ENCODE data around the gene MTMR10. TPM values are rescaled to one million over a fixed set of nuclear protein-coding genes. Genes with fewer than 3 reads are reported as not detected.
A peak's percentile ranks its signal among the peaks of the same experiment; 100 is the strongest.

The MTMR10 gene
- total and polyA plus RNA-seq, 2 experiments from 2014 or later, result 4.3 to 11.3 TPM

DNA sequence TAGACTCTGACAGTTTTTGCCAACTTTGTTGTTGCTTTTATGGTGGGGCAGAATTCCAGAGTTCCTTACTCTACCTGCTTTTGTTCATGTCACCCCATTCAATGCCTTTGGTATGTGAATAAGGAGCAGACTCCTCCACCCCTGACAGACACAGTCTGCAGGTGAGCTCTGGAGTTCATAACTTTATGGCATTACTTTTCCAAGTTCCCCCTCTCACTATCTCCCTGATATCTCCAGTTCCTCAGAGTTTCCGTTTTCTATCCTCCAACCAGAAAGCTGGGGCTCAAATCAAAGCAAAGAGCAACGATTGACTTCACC lies 23.1 kb upstream of the MTMR10 start:
- Mint-ChIP-seq H3K4me1 (peaks cover 20% of the 10 kb centered on the region), H3K27me3 (ENCODE audit: insufficient read depth, low read depth, poor library complexity) (no peaks in the 10 kb centered on the region), H3K9me3 (no peaks in the 10 kb centered on the region), H3K4me3 (no peak overlapping the region), H3K27ac (peak overlapping the region; percentile 23; the same call in 1 of the 2 replicates), H3K36me3 (ENCODE audit: low read depth) (no peaks in the 10 kb centered on the region)
- Histone ChIP-seq H3K27me3 (ENCODE audit: insufficient read depth) (no peaks in the 10 kb centered on the region), H4K20me1 (replicated peaks; ENCODE audit: insufficient read depth) (no peaks in the 10 kb centered on the region), H3K79me2 (replicated peaks; ENCODE audit: insufficient read depth) (no peaks in the 10 kb centered on the region), H2AFZ (peak overlapping the region; percentile 9), H3K4me2 (peak overlapping the region; percentile 17), H3K36me3 (ENCODE audit: insufficient read depth) (no peaks in the 10 kb centered on the region), H3K4me3 (no peak overlapping the region), H3F3A (replicated peaks; ENCODE audit: low read depth) (no peaks in the 10 kb centered on the region), H3K4me1 (ENCODE audit: insufficient read depth) (peaks cover 10% of the 10 kb centered on the region; the same call in 1 of the 2 replicates), H3K9me2 (ENCODE audit: insufficient read depth) (no peaks in the 10 kb centered on the region), H3K27ac (ENCODE audit: low read depth) (0 out of 2 replicates have a peak overlapping the region, but pooled peaks have one; percentile 15)
- ATAC-seq, result peak; percentile 71
- no peak for TF ChIP-seq POLR2AphosphoS5 (IDR thresholded peaks at IDR 0.05; ENCODE audit: low read depth)
- TF ChIP-seq STAT1 (IDR thresholded peaks at IDR 0.05; ENCODE audit: unreplicated experiment), result no peak
- TF ChIP-seq NANOG (IDR thresholded peaks at IDR 0.05; ENCODE audit: borderline replicate concordance), result no peak
- no peak for TF ChIP-seq CREB1 (CRISPR knock-in tag; IDR thresholded peaks at IDR 0.05; ENCODE audit: low read depth)
- TF ChIP-seq JUNB (IDR thresholded peaks at IDR 0.05; ENCODE audit: unreplicated experiment), result no peak
- TF ChIP-seq, protein P1, sequence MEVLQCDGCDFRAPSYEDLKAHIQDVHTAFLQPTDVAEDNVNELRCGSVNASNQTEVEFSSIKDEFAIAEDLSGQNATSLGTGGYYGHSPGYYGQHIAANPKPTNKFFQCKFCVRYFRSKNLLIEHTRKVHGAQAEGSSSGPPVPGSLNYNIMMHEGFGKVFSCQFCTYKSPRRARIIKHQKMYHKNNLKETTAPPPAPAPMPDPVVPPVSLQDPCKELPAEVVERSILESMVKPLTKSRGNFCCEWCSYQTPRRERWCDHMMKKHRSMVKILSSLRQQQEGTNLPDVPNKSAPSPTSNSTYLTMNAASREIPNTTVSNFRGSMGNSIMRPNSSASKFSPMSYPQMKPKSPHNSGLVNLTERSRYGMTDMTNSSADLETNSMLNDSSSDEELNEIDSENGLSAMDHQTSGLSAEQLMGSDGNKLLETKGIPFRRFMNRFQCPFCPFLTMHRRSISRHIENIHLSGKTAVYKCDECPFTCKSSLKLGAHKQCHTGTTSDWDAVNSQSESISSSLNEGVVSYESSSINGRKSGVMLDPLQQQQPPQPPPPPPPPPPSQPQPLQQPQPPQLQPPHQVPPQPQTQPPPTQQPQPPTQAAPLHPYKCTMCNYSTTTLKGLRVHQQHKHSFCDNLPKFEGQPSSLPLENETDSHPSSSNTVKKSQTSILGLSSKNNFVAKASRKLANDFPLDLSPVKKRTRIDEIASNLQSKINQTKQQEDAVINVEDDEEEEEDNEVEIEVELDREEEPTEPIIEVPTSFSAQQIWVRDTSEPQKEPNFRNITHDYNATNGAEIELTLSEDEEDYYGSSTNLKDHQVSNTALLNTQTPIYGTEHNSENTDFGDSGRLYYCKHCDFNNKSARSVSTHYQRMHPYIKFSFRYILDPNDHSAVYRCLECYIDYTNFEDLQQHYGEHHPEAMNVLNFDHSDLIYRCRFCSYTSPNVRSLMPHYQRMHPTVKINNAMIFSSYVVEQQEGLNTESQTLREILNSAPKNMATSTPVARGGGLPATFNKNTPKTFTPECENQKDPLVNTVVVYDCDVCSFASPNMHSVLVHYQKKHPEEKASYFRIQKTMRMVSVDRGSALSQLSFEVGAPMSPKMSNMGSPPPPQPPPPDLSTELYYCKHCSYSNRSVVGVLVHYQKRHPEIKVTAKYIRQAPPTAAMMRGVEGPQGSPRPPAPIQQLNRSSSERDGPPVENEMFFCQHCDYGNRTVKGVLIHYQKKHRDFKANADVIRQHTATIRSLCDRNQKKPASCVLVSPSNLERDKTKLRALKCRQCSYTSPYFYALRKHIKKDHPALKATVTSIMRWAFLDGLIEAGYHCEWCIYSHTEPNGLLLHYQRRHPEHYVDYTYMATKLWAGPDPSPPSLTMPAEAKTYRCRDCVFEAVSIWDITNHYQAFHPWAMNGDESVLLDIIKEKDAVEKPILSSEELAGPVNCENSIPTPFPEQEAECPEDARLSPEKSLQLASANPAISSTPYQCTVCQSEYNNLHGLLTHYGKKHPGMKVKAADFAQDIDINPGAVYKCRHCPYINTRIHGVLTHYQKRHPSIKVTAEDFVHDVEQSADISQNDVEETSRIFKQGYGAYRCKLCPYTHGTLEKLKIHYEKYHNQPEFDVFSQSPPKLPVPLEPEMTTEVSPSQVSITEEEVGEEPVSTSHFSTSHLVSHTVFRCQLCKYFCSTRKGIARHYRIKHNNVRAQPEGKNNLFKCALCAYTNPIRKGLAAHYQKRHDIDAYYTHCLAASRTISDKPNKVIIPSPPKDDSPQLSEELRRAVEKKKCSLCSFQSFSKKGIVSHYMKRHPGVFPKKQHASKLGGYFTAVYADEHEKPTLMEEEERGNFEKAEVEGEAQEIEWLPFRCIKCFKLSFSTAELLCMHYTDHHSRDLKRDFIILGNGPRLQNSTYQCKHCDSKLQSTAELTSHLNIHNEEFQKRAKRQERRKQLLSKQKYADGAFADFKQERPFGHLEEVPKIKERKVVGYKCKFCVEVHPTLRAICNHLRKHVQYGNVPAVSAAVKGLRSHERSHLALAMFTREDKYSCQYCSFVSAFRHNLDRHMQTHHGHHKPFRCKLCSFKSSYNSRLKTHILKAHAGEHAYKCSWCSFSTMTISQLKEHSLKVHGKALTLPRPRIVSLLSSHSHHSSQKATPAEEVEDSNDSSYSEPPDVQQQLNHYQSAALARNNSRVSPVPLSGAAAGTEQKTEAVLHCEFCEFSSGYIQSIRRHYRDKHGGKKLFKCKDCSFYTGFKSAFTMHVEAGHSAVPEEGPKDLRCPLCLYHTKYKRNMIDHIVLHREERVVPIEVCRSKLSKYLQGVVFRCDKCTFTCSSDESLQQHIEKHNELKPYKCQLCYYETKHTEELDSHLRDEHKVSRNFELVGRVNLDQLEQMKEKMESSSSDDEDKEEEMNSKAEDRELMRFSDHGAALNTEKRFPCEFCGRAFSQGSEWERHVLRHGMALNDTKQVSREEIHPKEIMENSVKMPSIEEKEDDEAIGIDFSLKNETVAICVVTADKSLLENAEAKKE (CRISPR knock-in tag; IDR thresholded peaks at IDR 0.05), result no peak
- no peak for TF ChIP-seq ZNF114 (CRISPR knock-in tag; IDR thresholded peaks at IDR 0.05)
- no peak for TF ChIP-seq EZH2phosphoT487 (IDR thresholded peaks at IDR 0.05; ENCODE audit: unreplicated experiment)
- TF ChIP-seq, protein P2, sequence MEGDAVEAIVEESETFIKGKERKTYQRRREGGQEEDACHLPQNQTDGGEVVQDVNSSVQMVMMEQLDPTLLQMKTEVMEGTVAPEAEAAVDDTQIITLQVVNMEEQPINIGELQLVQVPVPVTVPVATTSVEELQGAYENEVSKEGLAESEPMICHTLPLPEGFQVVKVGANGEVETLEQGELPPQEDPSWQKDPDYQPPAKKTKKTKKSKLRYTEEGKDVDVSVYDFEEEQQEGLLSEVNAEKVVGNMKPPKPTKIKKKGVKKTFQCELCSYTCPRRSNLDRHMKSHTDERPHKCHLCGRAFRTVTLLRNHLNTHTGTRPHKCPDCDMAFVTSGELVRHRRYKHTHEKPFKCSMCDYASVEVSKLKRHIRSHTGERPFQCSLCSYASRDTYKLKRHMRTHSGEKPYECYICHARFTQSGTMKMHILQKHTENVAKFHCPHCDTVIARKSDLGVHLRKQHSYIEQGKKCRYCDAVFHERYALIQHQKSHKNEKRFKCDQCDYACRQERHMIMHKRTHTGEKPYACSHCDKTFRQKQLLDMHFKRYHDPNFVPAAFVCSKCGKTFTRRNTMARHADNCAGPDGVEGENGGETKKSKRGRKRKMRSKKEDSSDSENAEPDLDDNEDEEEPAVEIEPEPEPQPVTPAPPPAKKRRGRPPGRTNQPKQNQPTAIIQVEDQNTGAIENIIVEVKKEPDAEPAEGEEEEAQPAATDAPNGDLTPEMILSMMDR (conservative IDR thresholded peaks at IDR 0.05; ENCODE audit: low read depth in 2 of 2), result no peak
- no peak for TF ChIP-seq ZNF331 (CRISPR knock-in tag; IDR thresholded peaks at IDR 0.05; ENCODE audit: low read depth)
- TF ChIP-seq, protein P3, sequence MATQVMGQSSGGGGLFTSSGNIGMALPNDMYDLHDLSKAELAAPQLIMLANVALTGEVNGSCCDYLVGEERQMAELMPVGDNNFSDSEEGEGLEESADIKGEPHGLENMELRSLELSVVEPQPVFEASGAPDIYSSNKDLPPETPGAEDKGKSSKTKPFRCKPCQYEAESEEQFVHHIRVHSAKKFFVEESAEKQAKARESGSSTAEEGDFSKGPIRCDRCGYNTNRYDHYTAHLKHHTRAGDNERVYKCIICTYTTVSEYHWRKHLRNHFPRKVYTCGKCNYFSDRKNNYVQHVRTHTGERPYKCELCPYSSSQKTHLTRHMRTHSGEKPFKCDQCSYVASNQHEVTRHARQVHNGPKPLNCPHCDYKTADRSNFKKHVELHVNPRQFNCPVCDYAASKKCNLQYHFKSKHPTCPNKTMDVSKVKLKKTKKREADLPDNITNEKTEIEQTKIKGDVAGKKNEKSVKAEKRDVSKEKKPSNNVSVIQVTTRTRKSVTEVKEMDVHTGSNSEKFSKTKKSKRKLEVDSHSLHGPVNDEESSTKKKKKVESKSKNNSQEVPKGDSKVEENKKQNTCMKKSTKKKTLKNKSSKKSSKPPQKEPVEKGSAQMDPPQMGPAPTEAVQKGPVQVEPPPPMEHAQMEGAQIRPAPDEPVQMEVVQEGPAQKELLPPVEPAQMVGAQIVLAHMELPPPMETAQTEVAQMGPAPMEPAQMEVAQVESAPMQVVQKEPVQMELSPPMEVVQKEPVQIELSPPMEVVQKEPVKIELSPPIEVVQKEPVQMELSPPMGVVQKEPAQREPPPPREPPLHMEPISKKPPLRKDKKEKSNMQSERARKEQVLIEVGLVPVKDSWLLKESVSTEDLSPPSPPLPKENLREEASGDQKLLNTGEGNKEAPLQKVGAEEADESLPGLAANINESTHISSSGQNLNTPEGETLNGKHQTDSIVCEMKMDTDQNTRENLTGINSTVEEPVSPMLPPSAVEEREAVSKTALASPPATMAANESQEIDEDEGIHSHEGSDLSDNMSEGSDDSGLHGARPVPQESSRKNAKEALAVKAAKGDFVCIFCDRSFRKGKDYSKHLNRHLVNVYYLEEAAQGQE (IDR thresholded peaks at IDR 0.05; ENCODE audit: unreplicated experiment), result no peak
- TF ChIP-seq EZH2 (IDR thresholded peaks at IDR 0.05; ENCODE audit: low read depth, unreplicated experiment), result no peak
- TF ChIP-seq, protein P4, sequence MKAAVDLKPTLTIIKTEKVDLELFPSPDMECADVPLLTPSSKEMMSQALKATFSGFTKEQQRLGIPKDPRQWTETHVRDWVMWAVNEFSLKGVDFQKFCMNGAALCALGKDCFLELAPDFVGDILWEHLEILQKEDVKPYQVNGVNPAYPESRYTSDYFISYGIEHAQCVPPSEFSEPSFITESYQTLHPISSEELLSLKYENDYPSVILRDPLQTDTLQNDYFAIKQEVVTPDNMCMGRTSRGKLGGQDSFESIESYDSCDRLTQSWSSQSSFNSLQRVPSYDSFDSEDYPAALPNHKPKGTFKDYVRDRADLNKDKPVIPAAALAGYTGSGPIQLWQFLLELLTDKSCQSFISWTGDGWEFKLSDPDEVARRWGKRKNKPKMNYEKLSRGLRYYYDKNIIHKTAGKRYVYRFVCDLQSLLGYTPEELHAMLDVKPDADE (IDR thresholded peaks at IDR 0.05), result no peak
- no peak for DNase-seq (ENCODE audit: low spot score)
